ENCODE data around the gene UBQLNL.

The UBQLNL gene

DNA sequence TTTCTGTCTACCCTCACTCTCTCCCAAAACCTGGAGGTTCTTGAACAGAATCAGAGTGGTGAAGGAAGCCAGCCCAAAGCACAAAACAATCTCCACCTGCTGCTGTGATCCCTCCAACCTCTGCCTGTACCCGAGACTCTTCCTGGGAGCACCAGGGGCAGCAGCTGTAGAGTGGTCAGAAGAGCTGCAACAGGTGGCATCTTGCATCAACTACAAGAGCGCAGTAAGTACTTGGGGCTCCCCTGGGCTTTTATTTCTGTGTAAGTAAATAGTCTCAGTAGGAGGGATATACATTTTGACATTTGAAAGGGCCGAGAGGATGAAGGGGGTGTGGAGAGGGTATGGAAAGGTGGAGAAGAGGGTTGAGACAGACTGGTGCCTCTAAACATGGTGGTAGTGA, 8.3 kb upstream of the UBQLNL start:
- H3K4me3 Mint-ChIP-seq = no peak overlapping the region
- ATAC-seq = no peak
- peak overlapping the region in 1 of 2 donors; percentile 39 for H3K27ac Mint-ChIP-seq

DNA sequence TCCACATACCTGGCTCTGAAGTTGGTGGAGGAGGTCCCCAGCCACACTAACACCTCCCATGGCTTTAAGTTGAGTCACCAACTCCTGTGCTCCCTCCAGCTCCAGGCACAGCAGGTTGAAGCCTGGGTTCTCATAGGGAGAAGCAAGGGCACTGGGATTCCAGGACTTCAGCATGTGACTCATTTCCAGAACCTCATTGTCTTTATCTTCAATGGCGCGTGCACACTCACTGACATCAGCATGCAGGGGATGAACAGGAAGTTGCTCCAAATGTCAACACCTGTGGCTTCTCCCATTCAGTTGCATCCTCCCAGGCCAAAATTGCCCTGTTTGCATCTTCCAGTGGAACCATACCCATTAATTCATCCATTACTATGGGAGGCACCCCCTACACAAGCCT, 5.8 kb upstream of the UBQLNL start:
- no peak overlapping the region for H3K4me3 Mint-ChIP-seq
- no peaks in the 10 kb centered on the region for H3K27me3 Mint-ChIP-seq
- H3K9me3 Mint-ChIP-seq = no peaks in the 10 kb centered on the region
- H3K27ac Mint-ChIP-seq = no peak overlapping the region
- ATAC-seq = no peak
- no peaks in the 10 kb centered on the region for H3K4me1 Mint-ChIP-seq
- DNase-seq = no peak

More for the DNA sequence above, 8.3 kb upstream of the UBQLNL start:
- H3K9me3 Mint-ChIP-seq = no peaks in the 10 kb centered on the region
- no peaks in the 10 kb centered on the region for H3K4me1 Mint-ChIP-seq
- DNase-seq = no peak
- H3K27me3 Mint-ChIP-seq = no peaks in the 10 kb centered on the region

DNA sequence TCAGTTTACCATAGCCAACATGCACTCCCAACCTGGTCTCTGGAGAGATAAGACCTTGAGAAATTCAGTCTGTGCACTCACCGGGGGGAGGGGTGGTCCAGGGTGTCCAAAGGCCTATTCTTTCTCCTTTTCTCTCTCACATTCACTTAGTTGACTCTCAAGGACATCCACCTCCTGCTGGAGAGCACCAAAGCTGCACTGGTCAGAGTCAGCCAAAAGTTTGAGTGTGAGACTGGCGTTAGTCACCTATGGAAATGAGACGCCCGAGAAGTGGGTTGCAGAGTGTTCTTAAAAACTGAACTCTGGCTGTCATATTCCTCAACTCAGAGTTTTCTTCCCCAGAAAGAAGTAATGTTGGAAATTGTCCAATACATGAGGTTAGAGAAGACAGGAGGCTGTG, 5.0 kb upstream of the UBQLNL start:
- H3K4me3 Mint-ChIP-seq = no peak overlapping the region
- DNase-seq = no peak

DNA sequence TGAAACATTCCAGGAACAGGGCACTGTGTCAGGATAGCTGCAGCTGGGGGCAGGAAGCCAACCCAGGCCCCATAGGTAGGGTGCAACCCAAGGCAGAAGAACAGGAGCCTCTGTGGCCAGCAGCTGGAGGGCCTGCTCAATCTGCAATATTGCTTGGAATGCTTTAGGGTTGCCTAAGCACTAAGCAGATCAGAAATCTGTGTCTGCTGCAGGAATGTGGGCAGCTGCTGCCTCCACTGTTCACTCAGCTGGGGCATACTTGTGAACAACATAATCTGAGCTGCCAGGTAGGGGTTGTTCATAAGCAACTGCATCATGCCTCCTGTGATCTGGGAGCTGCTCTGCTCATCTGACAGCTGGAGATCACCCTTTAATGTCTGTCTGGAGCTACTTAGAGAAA, 1.7 kb downstream of the UBQLNL start:
- DNase-seq (no peak), ATAC-seq (no peak)
- Mint-ChIP-seq H3K4me1 (no peaks in the 10 kb centered on the region), H3K27ac (no peak overlapping the region), H3K4me3 (no peak overlapping the region), H3K27me3 (no peaks in the 10 kb centered on the region), H3K9me3 (no peaks in the 10 kb centered on the region)

More for the DNA sequence above, 5.0 kb upstream of the UBQLNL start:
- Mint-ChIP-seq H3K27ac (no peak overlapping the region), H3K9me3 (no peaks in the 10 kb centered on the region), H3K4me1 (no peaks in the 10 kb centered on the region), H3K27me3 (no peaks in the 10 kb centered on the region)
- no peak for ATAC-seq

DNA sequence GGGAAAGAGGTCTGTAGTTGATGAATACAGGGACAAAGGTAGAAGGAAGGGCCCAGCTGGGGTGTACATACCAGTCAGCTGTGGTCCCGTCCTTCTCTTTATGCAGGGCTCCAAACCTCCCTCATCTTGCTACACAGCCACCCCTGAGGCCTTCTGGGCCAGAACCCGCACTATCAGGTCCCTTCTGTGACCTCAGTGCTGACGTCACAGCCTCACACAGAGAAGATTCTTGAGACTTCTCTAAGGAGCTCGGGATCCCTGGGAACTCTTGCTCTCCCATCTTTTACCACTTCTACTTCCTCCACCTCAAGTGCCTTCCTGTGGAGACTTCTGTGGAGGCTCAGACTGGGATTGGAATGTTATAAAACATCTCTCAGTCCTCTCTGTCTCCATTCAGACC, 6.7 kb downstream of the UBQLNL start, which contains the start of gene UBQLN3:
Gene UBQLN3, minus strand, starts transcription at position 155 of the 400 bp plus-strand sequence. CDS start 399 bp downstream, outside the sequence.
- Mint-ChIP-seq H3K4me3 (no peak within 1 kb of the TSS), H3K27me3 (no peaks in the 10 kb centered on the region), H3K27ac (peak within 1 kb of the TSS in 1 of 2 donors; percentile 45), H3K4me1 (no peaks in the 10 kb centered on the region), H3K9me3 (no peaks in the 10 kb centered on the region)
- no peak for ATAC-seq
- no peak for DNase-seq

DNA sequence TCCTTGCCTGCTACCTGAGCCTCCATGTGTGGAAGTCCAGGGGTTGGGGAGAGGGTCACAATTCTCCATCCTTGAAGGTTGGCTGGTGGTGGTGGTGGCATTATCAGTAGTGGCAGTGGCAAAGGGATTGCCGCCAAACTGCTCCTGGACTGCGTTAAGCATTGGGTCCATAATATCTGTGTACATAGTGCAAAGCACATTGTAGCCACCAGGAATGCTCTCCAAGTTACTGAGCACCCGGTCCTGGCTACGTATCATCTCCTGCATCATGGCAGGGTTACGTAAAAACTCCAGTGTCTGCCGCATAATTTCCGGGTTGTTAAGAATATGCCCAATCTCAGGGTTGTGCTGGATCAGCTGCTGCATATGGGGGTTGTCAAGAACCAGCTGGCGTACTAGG, 7.9 kb downstream of the UBQLNL start:
- Mint-ChIP-seq H3K9me3 (no peaks in the 10 kb centered on the region), H3K4me1 (no peaks in the 10 kb centered on the region), H3K27me3 (no peaks in the 10 kb centered on the region), H3K4me3 (no peak overlapping the region), H3K27ac (no peak overlapping the region)
- ATAC-seq (no peak), DNase-seq (no peak)

DNA sequence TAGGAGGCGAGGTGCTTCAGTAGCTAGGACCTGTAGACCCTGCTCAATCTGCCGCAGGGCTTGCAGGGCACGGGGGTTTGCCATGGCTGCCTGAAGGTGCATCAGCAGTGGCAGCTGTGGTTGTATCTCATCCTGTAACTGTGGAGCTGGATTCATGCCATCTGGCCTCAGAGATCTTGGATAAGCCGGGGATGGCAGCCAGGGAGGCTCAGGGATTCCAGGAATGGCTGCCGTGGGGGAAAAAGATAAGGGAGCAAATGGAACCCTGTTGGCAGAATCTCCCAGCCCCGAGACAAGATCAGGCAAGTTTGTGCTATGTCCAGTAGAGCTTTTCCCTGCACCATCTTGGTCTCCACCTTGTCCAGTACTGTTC, 8.6 kb downstream of the UBQLNL start:
- ATAC-seq = no peak
- Mint-ChIP-seq H3K27ac (no peak overlapping the region), H3K9me3 (no peaks in the 10 kb centered on the region), H3K27me3 (no peaks in the 10 kb centered on the region), H3K4me3 (no peak overlapping the region), H3K4me1 (no peaks in the 10 kb centered on the region)
- no peak for DNase-seq

DNA sequence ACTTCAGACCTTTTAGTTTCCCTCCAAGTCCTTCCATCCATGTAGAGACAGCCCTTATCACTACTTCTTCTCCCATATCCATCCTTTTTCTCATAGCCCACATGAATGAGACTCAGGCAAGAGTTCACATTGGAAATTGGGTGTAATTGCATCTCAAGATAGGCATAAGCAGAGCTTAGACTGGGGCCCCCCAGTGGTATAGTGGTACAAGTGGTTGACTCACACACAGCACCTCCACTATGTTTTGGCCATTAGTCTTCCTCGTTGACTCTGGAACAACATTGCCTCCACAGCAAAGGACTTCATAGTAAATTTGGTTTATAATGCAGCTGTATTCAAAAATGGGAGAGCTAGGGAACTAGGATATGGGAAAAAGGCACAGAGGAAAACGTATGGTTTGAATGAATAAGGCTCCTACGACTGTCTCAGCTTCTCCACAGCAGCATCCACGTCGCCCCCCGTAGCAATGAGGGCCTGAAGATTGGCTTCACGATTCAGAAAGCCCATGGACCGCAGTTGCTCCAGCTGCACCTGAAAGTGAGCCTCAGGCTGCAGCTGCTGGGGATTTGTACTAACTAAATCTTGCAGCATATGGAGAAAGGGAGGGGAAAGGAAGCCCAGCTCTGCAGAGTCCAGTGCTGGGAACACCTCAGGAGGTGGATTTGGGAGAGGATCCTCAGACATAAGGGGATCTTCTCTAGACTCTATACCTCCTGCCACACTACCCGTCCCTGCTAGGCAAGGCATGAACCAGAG, 9.1 kb downstream of the UBQLNL start:
- no peak overlapping the region for H3K4me3 Mint-ChIP-seq
- H3K27ac Mint-ChIP-seq = no peak overlapping the region
- no peaks in the 10 kb centered on the region for H3K4me1 Mint-ChIP-seq
- H3K27me3 Mint-ChIP-seq = no peaks in the 10 kb centered on the region
- no peak for ATAC-seq
- DNase-seq = no peak
- no peaks in the 10 kb centered on the region for H3K9me3 Mint-ChIP-seq

DNA sequence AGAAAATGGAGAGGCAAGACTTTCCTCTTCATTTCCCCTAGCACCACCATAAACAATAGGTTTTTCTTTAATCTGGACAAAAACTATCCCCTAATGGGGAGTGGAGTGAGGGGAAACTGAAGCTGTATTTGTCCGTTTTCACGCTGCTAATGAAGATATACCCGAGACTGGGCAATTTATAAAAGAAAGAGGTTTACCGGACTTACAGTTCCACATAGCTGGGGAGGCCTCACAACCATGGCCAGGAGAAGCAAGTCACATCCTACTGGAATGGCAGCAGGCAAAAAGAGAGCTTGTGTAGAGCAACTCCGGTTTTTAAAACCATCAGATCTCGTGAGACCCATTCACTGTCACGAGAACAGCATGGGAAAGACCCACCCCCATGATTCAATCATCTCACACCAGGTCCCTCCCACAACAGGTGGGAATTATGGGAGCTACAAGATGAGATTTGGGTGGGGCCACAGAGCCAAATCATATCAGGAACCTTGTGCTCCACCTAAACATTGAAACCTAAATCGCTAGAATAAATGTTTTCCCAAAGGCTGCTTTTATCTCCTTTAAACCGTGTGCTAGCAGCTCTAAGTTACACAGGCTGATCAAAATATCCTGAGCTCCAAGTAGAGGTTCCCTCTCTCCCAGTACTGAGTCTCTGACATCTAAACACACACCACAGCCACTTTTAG, 11.0 kb downstream of the UBQLNL start:
- Mint-ChIP-seq H3K9me3 (no peaks in the 10 kb centered on the region), H3K4me3 (no peak overlapping the region), H3K27ac (no peak overlapping the region), H3K27me3 (no peaks in the 10 kb centered on the region), H3K4me1 (no peaks in the 10 kb centered on the region)
- ATAC-seq = no peak
- DNase-seq = no peak

DNA sequence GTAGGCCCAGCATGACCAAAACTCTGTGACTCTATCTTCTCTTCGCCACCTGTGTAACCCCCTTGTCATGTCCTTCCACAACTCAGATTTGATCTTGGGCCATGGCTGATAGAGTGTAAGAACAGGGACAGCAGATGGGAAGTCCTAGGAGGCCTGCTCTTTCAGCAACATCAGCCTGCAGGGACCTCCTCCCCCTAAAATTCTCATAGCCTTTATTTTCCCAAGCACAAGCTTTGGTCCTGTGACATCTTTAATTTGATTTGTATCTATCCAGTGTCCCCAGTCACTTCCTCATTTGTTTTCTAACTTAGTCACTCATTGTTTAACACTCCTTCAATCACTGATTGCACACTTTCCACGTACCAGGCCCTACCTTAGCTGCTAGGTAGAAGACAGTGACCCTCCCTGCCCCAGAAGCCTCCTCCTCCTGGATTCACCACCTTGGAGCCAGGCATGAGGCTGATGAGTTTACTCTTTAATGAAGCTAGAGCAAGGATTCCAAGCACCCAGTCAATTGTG, 12.0 kb downstream of the UBQLNL start:
- DNase-seq = no peak
- Mint-ChIP-seq H3K4me1 (no peaks in the 10 kb centered on the region), H3K27ac (no peak overlapping the region), H3K4me3 (no peak overlapping the region), H3K27me3 (no peaks in the 10 kb centered on the region), H3K9me3 (no peaks in the 10 kb centered on the region)
- no peak for ATAC-seq

DNA sequence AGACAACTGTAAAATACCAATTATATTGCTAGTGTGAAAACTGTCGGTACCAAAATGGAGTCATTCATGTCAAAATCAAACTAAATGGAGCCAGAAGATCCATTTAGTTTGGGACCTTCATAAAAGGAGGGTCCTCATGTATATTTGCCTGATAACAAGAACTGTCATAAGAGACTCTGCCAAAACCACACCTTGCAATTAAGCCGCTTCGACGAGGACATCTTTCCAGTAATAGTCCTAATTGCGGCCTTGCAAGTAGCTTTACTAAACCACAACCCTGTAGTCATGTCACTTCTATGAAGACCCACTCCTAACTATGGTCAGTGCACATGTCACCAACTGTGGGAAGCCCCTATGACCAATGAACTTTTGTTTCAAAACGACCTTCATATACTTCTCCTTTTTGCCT, 16.1 kb downstream of the UBQLNL start:
- DNase-seq = no peak
- no peak overlapping the region for H3K4me3 Mint-ChIP-seq
- H3K27me3 Mint-ChIP-seq = no peaks in the 10 kb centered on the region

DNA sequence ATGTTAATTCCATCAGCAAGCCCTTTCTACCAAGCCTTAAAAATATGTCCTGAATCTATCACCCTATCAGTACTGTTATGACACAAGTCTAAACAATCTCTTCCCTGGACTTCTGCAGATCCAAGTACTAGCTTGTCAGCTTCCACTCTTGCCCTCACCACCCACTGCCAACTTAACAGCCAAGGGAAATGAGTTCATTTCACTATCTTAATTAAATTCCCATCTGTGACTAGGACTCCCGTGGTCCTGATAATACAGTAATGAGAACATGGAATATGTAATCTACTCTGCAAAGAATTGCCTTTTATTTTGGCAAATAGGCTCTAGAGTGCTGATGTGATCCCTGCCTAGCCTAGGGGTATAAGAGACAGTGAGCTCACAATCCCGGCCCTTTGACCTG, 16.8 kb downstream of the UBQLNL start:
- no peaks in the 10 kb centered on the region for H3K4me1 Mint-ChIP-seq
- no peak overlapping the region for H3K27ac Mint-ChIP-seq
- H3K27me3 Mint-ChIP-seq = no peaks in the 10 kb centered on the region
- no peak overlapping the region for H3K4me3 Mint-ChIP-seq
- ATAC-seq (no peak), DNase-seq (no peak)
- H3K9me3 Mint-ChIP-seq = no peaks in the 10 kb centered on the region

More for the DNA sequence above, 16.1 kb downstream of the UBQLNL start:
- ATAC-seq = no peak
- Mint-ChIP-seq H3K9me3 (no peaks in the 10 kb centered on the region), H3K4me1 (no peaks in the 10 kb centered on the region), H3K27ac (no peak overlapping the region)

DNA sequence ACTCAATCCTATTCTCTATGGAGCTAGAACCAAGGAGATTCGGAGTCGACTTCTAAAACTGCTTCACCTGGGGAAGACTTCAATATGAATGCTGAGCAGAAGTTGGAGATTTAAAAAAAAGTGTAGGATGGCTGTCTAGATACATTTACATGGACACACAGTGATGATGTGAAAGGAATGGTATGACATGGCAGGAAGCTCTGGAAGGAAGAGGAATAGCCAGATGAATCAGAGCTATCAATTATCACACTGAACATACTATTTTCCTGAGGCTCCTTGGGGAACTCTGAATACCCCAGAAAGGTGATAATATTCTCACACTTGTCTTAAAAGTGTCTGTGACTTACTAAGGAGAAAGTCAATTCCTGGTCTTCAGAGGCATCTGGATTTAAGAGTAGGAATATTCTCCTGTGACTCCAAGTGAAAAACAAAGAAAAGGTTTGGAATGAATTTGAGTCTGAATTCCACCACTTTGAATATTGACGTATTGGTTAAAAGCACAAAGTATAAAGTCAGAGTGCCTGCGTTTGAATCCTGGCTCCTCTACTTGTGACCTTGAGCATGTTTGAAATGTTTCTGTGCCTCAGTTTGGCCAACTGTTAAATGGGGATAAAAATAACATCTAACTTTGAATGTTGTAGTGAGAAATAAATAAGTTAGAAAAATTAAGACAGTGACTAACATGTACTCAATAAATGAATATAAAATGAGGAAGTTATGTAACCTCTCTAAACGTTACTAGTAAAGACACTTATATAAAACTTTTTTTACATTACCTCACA, 26.7 kb downstream of the UBQLNL start:
- Mint-ChIP-seq H3K27ac (no peak overlapping the region), H3K27me3 (peaks cover 14% of the 10 kb centered on the region), H3K4me1 (peaks cover 6% of the 10 kb centered on the region), H3K4me3 (no peak overlapping the region), H3K9me3 (no peaks in the 10 kb centered on the region)
- ATAC-seq (no peak), DNase-seq (no peak)

DNA sequence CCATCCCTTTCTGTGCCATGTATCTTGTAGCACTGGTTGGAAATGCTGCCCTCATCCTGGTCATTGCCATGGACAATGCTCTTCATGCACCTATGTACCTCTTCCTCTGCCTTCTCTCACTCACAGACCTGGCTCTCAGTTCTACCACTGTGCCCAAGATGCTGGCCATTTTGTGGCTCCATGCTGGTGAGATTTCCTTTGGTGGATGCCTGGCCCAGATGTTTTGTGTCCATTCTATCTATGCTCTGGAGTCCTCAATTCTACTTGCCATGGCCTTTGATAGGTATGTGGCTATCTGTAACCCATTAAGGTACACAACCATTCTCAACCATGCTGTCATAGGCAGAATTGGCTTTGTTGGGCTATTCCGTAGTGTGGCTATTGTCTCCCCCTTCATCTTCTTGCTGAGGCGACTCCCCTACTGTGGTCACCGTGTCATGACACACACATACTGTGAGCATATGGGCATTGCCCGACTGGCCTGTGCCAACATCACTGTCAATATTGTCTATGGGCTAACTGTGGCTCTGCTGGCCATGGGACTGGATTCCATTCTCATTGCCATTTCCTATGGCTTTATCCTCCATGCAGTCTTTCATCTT, 27.6 kb downstream of the UBQLNL start:
- ATAC-seq = no peak
- H3K4me1 Mint-ChIP-seq = peaks cover 6% of the 10 kb centered on the region
- H3K27ac Mint-ChIP-seq = no peak overlapping the region
- no peak for DNase-seq
- no peak overlapping the region for H3K4me3 Mint-ChIP-seq
- H3K9me3 Mint-ChIP-seq = no peaks in the 10 kb centered on the region
- H3K27me3 Mint-ChIP-seq = peaks cover 14% of the 10 kb centered on the region

DNA sequence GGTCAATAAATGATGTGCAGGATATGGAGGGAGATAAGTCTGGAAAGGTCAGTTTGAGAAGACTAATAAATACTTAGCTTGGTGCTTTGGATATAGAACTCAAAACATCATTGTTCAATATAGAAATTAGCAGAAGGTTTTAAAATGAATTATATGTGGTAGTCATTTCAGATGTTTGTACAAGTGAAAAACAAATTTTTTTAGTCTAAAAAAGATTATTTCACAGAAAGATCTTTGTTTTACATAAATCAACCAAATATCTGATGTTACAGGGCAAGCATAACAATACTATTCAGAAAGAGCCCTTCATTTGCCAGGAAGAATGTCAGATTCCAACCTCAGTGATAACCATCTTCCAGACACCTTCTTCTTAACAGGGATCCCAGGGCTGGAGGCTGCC, 28.1 kb downstream of the UBQLNL start, which contains the start of gene OR52D1:
Gene OR52D1, plus strand, starts transcription at position 301 of the 400 bp plus-strand sequence. Its CDS starts 22 bp downstream, at position 323.
- Mint-ChIP-seq H3K27me3 (peaks cover 14% of the 10 kb centered on the region), H3K9me3 (no peaks in the 10 kb centered on the region), H3K27ac (no peak within 1 kb of the TSS), H3K4me1 (peaks cover 6% of the 10 kb centered on the region), H3K4me3 (no peak within 1 kb of the TSS)
- ATAC-seq = no peak
- DNase-seq = no peak
